ENCODE data around the gene CAPN10. TPM values are rescaled to one million over a fixed set of nuclear protein-coding genes. Genes with fewer than 3 reads are reported as not detected.
"Not testable (repeated sequence)": the region's sequence is repeated elsewhere in the genome, so short reads cannot be mapped to it uniquely, and the experiment has no call there.

CAPN10 gene
- 18.2 TPM for polyA plus RNA-seq

GRCh38 chr2:240586198-240586918 is at the start of gene CAPN10:
CAPN10 (plus strand) TSS chr2:240586734; CDS start chr2:240586912, 178 bp downstream.
- Mint-ChIP-seq H3K27ac (peak within 1 kb of the TSS; percentile 98 to 99 (median 99)), H3K4me3 (peak within 1 kb of the TSS; percentile 97 to 100 (median 98)), H3K36me3 (peaks cover 9% of the 10 kb centered on the region), H3K4me1 (peaks cover 26 to 38% (median 35%) of the 10 kb centered on the region in 3 donors), H3K9me3 (no peaks in the 10 kb centered on the region), H3K27me3 (no peaks in the 10 kb centered on the region)

- peaks cover 0 to 7% (median 3%) of the 10 kb centered on the region in 3 donors for H3K4me1 Mint-ChIP-seq
- no peak overlapping the region for H3K4me3 Mint-ChIP-seq
- no peaks in the 10 kb centered on the region for H3K27me3 Mint-ChIP-seq
- no peak overlapping the region for H3K27ac Mint-ChIP-seq
- peaks cover 16% of the 10 kb centered on the region for H3K36me3 Mint-ChIP-seq
- H3K9me3 Mint-ChIP-seq: no peaks in the 10 kb centered on the region
Observed at GRCh38 chr2:240538031-240538780, 48.3 kb upstream of the CAPN10 start.

GRCh38 chr2:240539101-240539500 is 47.4 kb upstream of the CAPN10 start:
- not testable (repeated sequence) for H3K27ac Mint-ChIP-seq, H3K4me3 Mint-ChIP-seq, H3K4me1 Mint-ChIP-seq, H3K9me3 Mint-ChIP-seq, H3K27me3 Mint-ChIP-seq
- H3K36me3 Mint-ChIP-seq: peaks cover 14% of the 10 kb centered on the region

GRCh38 chr2:240539906-240540305 is 46.6 kb upstream of the CAPN10 start:
- Mint-ChIP-seq H3K4me3 (no peak overlapping the region), H3K27ac (no peak overlapping the region), H3K9me3 (no peaks in the 10 kb centered on the region), H3K4me1 (peaks cover 0 to 7% (median 5%) of the 10 kb centered on the region in 3 donors), H3K27me3 (no peaks in the 10 kb centered on the region), H3K36me3 (peaks cover 14% of the 10 kb centered on the region)

- Mint-ChIP-seq H3K27me3 (no peaks in the 10 kb centered on the region), H3K27ac (peak overlapping the region in 1 of 3 donors; percentile 39), H3K9me3 (peaks cover 0 to 2% (median 0%) of the 10 kb centered on the region in 3 donors), H3K36me3 (peaks cover 2% of the 10 kb centered on the region), H3K4me3 (peak overlapping the region in 1 of 4 donors; percentile 44), H3K4me1 (peaks cover 9 to 17% (median 11%) of the 10 kb centered on the region in 3 donors)
Observed at GRCh38 chr2:240551288-240551687, 35.2 kb upstream of the CAPN10 start.

GRCh38 chr2:240551811-240552210 is 34.7 kb upstream of the CAPN10 start:
- H3K27ac Mint-ChIP-seq: peak overlapping the region in 1 of 3 donors; percentile 55
- no peaks in the 10 kb centered on the region for H3K36me3 Mint-ChIP-seq
- no peaks in the 10 kb centered on the region for H3K27me3 Mint-ChIP-seq
- peaks cover 0 to 2% (median 0%) of the 10 kb centered on the region in 3 donors for H3K9me3 Mint-ChIP-seq
- H3K4me3 Mint-ChIP-seq: peak overlapping the region in 2 of 4 donors; percentile 26 to 30
- H3K4me1 Mint-ChIP-seq: peaks cover 14 to 22% (median 16%) of the 10 kb centered on the region in 3 donors

GRCh38 chr2:240553956-240554480 is 32.5 kb upstream of the CAPN10 start:
- Mint-ChIP-seq H3K9me3 (no peaks in the 10 kb centered on the region), H3K4me3 (no peak overlapping the region), H3K36me3 (no peaks in the 10 kb centered on the region), H3K27me3 (peaks cover 4% of the 10 kb centered on the region), H3K27ac (no peak overlapping the region), H3K4me1 (peaks cover 23 to 30% (median 26%) of the 10 kb centered on the region in 3 donors)

- H3K36me3 Mint-ChIP-seq: no peaks in the 10 kb centered on the region
- H3K4me1 Mint-ChIP-seq: peaks cover 31 to 38% (median 35%) of the 10 kb centered on the region in 3 donors
- H3K27me3 Mint-ChIP-seq: peaks cover 4% of the 10 kb centered on the region
- peak overlapping the region in 1 of 3 donors; percentile 51 for H3K27ac Mint-ChIP-seq
- no peaks in the 10 kb centered on the region for H3K9me3 Mint-ChIP-seq
- no peak overlapping the region for H3K4me3 Mint-ChIP-seq
Observed at GRCh38 chr2:240554767-240555493, 31.6 kb upstream of the CAPN10 start.

- Mint-ChIP-seq H3K27ac (peak overlapping the region in 2 of 3 donors; percentile 51 to 80), H3K9me3 (no peaks in the 10 kb centered on the region), H3K27me3 (peaks cover 4% of the 10 kb centered on the region), H3K36me3 (no peaks in the 10 kb centered on the region), H3K4me3 (peak overlapping the region in 1 of 4 donors; percentile 81), H3K4me1 (peaks cover 32 to 39% (median 38%) of the 10 kb centered on the region in 3 donors)
Observed at GRCh38 chr2:240555541-240556250, 30.8 kb upstream of the CAPN10 start.

- Mint-ChIP-seq H3K9me3 (no peaks in the 10 kb centered on the region), H3K27ac (peak overlapping the region in 2 of 3 donors; percentile 41 to 80), H3K27me3 (peaks cover 4% of the 10 kb centered on the region), H3K36me3 (no peaks in the 10 kb centered on the region), H3K4me1 (peaks cover 35 to 42% (median 35%) of the 10 kb centered on the region in 3 donors), H3K4me3 (peak overlapping the region; percentile 33 to 81 (median 63))
Observed at GRCh38 chr2:240556553-240557100, 29.9 kb upstream of the CAPN10 start.

- no peaks in the 10 kb centered on the region for H3K36me3 Mint-ChIP-seq
- peak overlapping the region in 3 of 4 donors; percentile 48 to 81 (median 78) for H3K4me3 Mint-ChIP-seq
- H3K4me1 Mint-ChIP-seq: peaks cover 32 to 38% (median 36%) of the 10 kb centered on the region in 3 donors
- peaks cover 4% of the 10 kb centered on the region for H3K27me3 Mint-ChIP-seq
- H3K27ac Mint-ChIP-seq: peak overlapping the region in 1 of 3 donors; percentile 41
- no peaks in the 10 kb centered on the region for H3K9me3 Mint-ChIP-seq
Observed at GRCh38 chr2:240557101-240557751, 29.3 kb upstream of the CAPN10 start.

GRCh38 chr2:240557808-240558207 is 28.7 kb upstream of the CAPN10 start, which contains the start of gene ANKMY1:
ANKMY1 (minus strand) TSS chr2:240557988; CDS start chr2:240557335, 653 bp downstream.
- Mint-ChIP-seq H3K4me1 (peaks cover 33 to 37% (median 36%) of the 10 kb centered on the region in 3 donors), H3K9me3 (no peaks in the 10 kb centered on the region), H3K4me3 (peak within 1 kb of the TSS; percentile 60 to 98 (median 82)), H3K27ac (peak within 1 kb of the TSS in 2 of 3 donors; percentile 35 to 99), H3K36me3 (no peaks in the 10 kb centered on the region), H3K27me3 (peaks cover 4% of the 10 kb centered on the region)

GRCh38 chr2:240558236-240558761 is 28.2 kb upstream of the CAPN10 start:
- H3K27ac Mint-ChIP-seq: peak overlapping the region in 2 of 3 donors; percentile 35 to 70
- H3K4me1 Mint-ChIP-seq: peaks cover 33 to 37% (median 36%) of the 10 kb centered on the region in 3 donors

More at GRCh38 chr2:240558236-240558761, 28.2 kb upstream of the CAPN10 start:
- Mint-ChIP-seq H3K4me3 (peak overlapping the region; percentile 60 to 98 (median 82)), H3K36me3 (no peaks in the 10 kb centered on the region), H3K9me3 (no peaks in the 10 kb centered on the region), H3K27me3 (peaks cover 4% of the 10 kb centered on the region)

All from IgD-negative memory B cell (primary cell).